ENCODE data around the gene E2F6. TPM values are rescaled to one million over a fixed set of nuclear protein-coding genes. Genes with fewer than 3 reads are reported as not detected.

Gene E2F6
- total and polyA plus RNA-seq, 2 of the 13 experiments (the other 11 are each of a cell fraction or from before 2014, with no cell fraction given), result 27.3 to 36.0 TPM

DNA sequence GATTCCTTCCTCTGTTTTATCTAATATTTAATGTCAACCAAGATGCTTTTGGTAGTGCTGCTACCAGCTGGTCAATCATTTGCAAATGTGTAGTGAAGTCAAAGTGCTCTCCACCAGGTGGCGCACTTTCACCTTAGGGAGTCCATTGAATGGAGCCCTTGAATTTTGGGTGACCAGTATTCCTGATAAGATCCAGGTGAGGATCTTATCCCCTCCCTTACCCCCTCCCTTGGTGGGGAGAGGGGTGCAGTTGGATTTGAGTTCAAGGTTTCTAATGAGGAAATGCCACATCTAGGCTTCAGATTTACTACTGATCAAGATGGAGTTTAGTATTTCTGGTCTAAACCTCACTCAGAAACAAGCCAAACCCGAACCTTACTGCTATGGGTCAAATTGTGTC lies 12.0 kb upstream of the E2F6 start (continued):
- TF ChIP-seq ZNF530 (CRISPR knock-in tag; IDR thresholded peaks at IDR 0.05; ENCODE audit: low read depth) (no peak), HOXA9 (CRISPR knock-in tag; IDR thresholded peaks at IDR 0.05; ENCODE audit: borderline replicate concordance) (no peak), ZNF331 (CRISPR knock-in tag; IDR thresholded peaks at IDR 0.05) (peak; percentile 66; the same call in 1 of the 2 replicates), TOE1 (CRISPR knock-in tag; IDR thresholded peaks at IDR 0.05) (peak; percentile 77; the same call in 1 of the 2 replicates), KDM4B (CRISPR knock-in tag; IDR thresholded peaks at IDR 0.05) (0 out of 2 replicates have a peak, but pooled peaks have one; percentile 39), ZNF746 (CRISPR knock-in tag; IDR thresholded peaks at IDR 0.05) (no peak), ZNF101 (CRISPR knock-in tag; IDR thresholded peaks at IDR 0.05; ENCODE audit: borderline replicate concordance, low read depth) (no peak), MEIS1 (CRISPR knock-in tag; IDR thresholded peaks at IDR 0.05; ENCODE audit: borderline replicate concordance) (no peak), NR2C2 (CRISPR knock-in tag; IDR thresholded peaks at IDR 0.05; ENCODE audit: borderline replicate concordance) (no peak), ZBTB8A (CRISPR knock-in tag; IDR thresholded peaks at IDR 0.05; ENCODE audit: borderline replicate concordance, low read depth) (no peak), MED8 (CRISPR knock-in tag; IDR thresholded peaks at IDR 0.05; ENCODE audit: insufficient replicate concordance) (no peak), HMG20B (CRISPR knock-in tag; conservative IDR thresholded peaks at IDR 0.05) (0 out of 2 replicates have a peak, but pooled peaks have one; percentile 21)
- TF ChIP-seq, protein P1, sequence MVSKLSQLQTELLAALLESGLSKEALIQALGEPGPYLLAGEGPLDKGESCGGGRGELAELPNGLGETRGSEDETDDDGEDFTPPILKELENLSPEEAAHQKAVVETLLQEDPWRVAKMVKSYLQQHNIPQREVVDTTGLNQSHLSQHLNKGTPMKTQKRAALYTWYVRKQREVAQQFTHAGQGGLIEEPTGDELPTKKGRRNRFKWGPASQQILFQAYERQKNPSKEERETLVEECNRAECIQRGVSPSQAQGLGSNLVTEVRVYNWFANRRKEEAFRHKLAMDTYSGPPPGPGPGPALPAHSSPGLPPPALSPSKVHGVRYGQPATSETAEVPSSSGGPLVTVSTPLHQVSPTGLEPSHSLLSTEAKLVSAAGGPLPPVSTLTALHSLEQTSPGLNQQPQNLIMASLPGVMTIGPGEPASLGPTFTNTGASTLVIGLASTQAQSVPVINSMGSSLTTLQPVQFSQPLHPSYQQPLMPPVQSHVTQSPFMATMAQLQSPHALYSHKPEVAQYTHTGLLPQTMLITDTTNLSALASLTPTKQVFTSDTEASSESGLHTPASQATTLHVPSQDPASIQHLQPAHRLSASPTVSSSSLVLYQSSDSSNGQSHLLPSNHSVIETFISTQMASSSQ (IDR thresholded peaks at IDR 0.05; ENCODE audit: low read depth), result peak; percentile 66
- TF ChIP-seq, protein P1 (CRISPR knock-in tag; IDR thresholded peaks at IDR 0.05; ENCODE audit: borderline replicate concordance), result no peak; the same call in 1 of the 2 replicates
- TF ChIP-seq, protein P2, sequence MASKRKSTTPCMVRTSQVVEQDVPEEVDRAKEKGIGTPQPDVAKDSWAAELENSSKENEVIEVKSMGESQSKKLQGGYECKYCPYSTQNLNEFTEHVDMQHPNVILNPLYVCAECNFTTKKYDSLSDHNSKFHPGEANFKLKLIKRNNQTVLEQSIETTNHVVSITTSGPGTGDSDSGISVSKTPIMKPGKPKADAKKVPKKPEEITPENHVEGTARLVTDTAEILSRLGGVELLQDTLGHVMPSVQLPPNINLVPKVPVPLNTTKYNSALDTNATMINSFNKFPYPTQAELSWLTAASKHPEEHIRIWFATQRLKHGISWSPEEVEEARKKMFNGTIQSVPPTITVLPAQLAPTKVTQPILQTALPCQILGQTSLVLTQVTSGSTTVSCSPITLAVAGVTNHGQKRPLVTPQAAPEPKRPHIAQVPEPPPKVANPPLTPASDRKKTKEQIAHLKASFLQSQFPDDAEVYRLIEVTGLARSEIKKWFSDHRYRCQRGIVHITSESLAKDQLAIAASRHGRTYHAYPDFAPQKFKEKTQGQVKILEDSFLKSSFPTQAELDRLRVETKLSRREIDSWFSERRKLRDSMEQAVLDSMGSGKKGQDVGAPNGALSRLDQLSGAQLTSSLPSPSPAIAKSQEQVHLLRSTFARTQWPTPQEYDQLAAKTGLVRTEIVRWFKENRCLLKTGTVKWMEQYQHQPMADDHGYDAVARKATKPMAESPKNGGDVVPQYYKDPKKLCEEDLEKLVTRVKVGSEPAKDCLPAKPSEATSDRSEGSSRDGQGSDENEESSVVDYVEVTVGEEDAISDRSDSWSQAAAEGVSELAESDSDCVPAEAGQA (IDR thresholded peaks at IDR 0.05; ENCODE audit: low read depth), result no peak
- TF ChIP-seq, protein P2 (CRISPR knock-in tag; IDR thresholded peaks at IDR 0.05; ENCODE audit: borderline replicate concordance), result no peak
- TF ChIP-seq, protein P3, sequence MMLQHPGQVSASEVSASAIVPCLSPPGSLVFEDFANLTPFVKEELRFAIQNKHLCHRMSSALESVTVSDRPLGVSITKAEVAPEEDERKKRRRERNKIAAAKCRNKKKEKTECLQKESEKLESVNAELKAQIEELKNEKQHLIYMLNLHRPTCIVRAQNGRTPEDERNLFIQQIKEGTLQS (CRISPR knock-in tag; IDR thresholded peaks at IDR 0.05), result no peak
- TF ChIP-seq, protein P4, sequence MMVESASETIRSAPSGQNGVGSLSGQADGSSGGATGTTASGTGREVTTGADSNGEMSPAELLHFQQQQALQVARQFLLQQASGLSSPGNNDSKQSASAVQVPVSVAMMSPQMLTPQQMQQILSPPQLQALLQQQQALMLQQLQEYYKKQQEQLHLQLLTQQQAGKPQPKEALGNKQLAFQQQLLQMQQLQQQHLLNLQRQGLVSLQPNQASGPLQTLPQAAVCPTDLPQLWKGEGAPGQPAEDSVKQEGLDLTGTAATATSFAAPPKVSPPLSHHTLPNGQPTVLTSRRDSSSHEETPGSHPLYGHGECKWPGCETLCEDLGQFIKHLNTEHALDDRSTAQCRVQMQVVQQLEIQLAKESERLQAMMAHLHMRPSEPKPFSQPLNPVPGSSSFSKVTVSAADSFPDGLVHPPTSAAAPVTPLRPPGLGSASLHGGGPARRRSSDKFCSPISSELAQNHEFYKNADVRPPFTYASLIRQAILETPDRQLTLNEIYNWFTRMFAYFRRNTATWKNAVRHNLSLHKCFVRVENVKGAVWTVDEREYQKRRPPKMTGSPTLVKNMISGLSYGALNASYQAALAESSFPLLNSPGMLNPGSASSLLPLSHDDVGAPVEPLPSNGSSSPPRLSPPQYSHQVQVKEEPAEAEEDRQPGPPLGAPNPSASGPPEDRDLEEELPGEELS (CRISPR knock-in tag; IDR thresholded peaks at IDR 0.05), result no peak

Data from HepG2 (cell line).